Upper lobe of left lung (tissue), 4 donors: ENCODE data around the gene SEC61G.

ENCODE experiments used
- CTCF ChIP-seq, 6 experiments: fragments of 450-650 bp in 4 of 6; fragments of 200-600 bp in 2 of 6; sonication (generic) in 2 of 6; IDR thresholded peaks; one replicate each; pipeline ENCODE4 v1.5.1; 2016 to 2019; ENCODE audit warnings: antibody characterized with exemption in 6 of 6
- EP300 ChIP-seq, 4 donors: sonication (generic); formaldehyde crosslinking; IDR thresholded peaks; one replicate each; pipeline ENCODE4 v1.5.1; 2017; ENCODE audit warnings: antibody characterized with exemption in 4 of 4, control low read depth in 2 of 4
- POLR2A ChIP-seq, 4 donors: fragments of 450-650 bp; IDR thresholded peaks; one replicate each; pipeline ENCODE4 v1.5.1; 2016 to 2017; ENCODE audit warnings: antibody characterized with exemption in 4 of 4, mild to moderate bottlenecking in 2 of 4
- POLR2AphosphoS5 ChIP-seq, 2 donors: sonication (generic); formaldehyde crosslinking; IDR thresholded peaks; one replicate each; pipeline ENCODE4 v1.5.1; 2017; ENCODE audit warnings: antibody characterized with exemption in 2 of 2

GRCh38 chr7:54782314-54782713 is 23.3 kb upstream of the SEC61G start:
- no peak for TF ChIP-seq CTCF (IDR thresholded peaks at IDR 0.05)
- TF ChIP-seq POLR2A (IDR thresholded peaks at IDR 0.05), result no peak
- no peak for TF ChIP-seq POLR2AphosphoS5 (IDR thresholded peaks at IDR 0.05)
- no peak for TF ChIP-seq EP300 (IDR thresholded peaks at IDR 0.05)
